ENCODE results near the gene TMA7. TPM values are rescaled to one million over a fixed set of nuclear protein-coding genes. Genes with fewer than 3 reads are reported as not detected.

TMA7 gene
- total RNA-seq, 1 donor from 2014 or later, result 390 TPM

GRCh38 chr3:48408823-48409281 is 31.2 kb upstream of the TMA7 start:
- DNase-seq (ENCODE audit: extremely low read depth, low read depth, low spot score), result no peak

- no peak for DNase-seq (ENCODE audit: extremely low read depth, low read depth, low spot score)
Measured at GRCh38 chr3:48409291-48410201, 30.5 kb upstream of the TMA7 start.

- DNase-seq (ENCODE audit: extremely low read depth, low read depth, low spot score), result no peak
Measured at GRCh38 chr3:48410205-48411040, 29.6 kb upstream of the TMA7 start.

- DNase-seq (ENCODE audit: extremely low read depth, low read depth, low spot score), result no peak
Measured at GRCh38 chr3:48411041-48411588, 28.9 kb upstream of the TMA7 start.

- DNase-seq (ENCODE audit: extremely low read depth, low read depth, low spot score), result no peak
Measured at GRCh38 chr3:48411606-48412374, 28.3 kb upstream of the TMA7 start.

- DNase-seq (ENCODE audit: extremely low read depth, low read depth, low spot score), result no peak
Measured at GRCh38 chr3:48412375-48413001, 27.6 kb upstream of the TMA7 start.

GRCh38 chr3:48413086-48413485 is 27.0 kb upstream of the TMA7 start:
- DNase-seq (ENCODE audit: extremely low read depth, low read depth, low spot score), result no peak

GRCh38 chr3:48413611-48414010 is 26.4 kb upstream of the TMA7 start:
- DNase-seq (ENCODE audit: extremely low read depth, low read depth, low spot score), result no peak

GRCh38 chr3:48414376-48415250 is 25.4 kb upstream of the TMA7 start:
- DNase-seq (ENCODE audit: extremely low read depth, low read depth, low spot score), result no peak

- DNase-seq (ENCODE audit: extremely low read depth, low read depth, low spot score), result no peak
Measured at GRCh38 chr3:48415251-48415953, 24.7 kb upstream of the TMA7 start.

GRCh38 chr3:48416091-48416505 is 24.0 kb upstream of the TMA7 start:
- DNase-seq (ENCODE audit: extremely low read depth, low read depth, low spot score), result no peak

- DNase-seq (ENCODE audit: extremely low read depth, low read depth, low spot score), result no peak
Measured at GRCh38 chr3:48416546-48416945, 23.5 kb upstream of the TMA7 start.

GRCh38 chr3:48417529-48418108 is 22.4 kb upstream of the TMA7 start:
- no peak for DNase-seq (ENCODE audit: extremely low read depth, low read depth, low spot score)

GRCh38 chr3:48418140-48418539 is 21.9 kb upstream of the TMA7 start:
- DNase-seq (ENCODE audit: extremely low read depth, low read depth, low spot score), result no peak

GRCh38 chr3:48418651-48419050 is 21.4 kb upstream of the TMA7 start:
- DNase-seq (ENCODE audit: extremely low read depth, low read depth, low spot score), result no peak

GRCh38 chr3:48419149-48419548 is 20.9 kb upstream of the TMA7 start:
- no peak for DNase-seq (ENCODE audit: extremely low read depth, low read depth, low spot score)

GRCh38 chr3:48419597-48419996 is 20.5 kb upstream of the TMA7 start:
- no peak for DNase-seq (ENCODE audit: extremely low read depth, low read depth, low spot score)

GRCh38 chr3:48420561-48420960 is 19.5 kb upstream of the TMA7 start:
- no peak for DNase-seq (ENCODE audit: extremely low read depth, low read depth, low spot score)

Data from glomerular endothelial cell (primary cell).